ENCODE data around the gene STX8.

DNA sequence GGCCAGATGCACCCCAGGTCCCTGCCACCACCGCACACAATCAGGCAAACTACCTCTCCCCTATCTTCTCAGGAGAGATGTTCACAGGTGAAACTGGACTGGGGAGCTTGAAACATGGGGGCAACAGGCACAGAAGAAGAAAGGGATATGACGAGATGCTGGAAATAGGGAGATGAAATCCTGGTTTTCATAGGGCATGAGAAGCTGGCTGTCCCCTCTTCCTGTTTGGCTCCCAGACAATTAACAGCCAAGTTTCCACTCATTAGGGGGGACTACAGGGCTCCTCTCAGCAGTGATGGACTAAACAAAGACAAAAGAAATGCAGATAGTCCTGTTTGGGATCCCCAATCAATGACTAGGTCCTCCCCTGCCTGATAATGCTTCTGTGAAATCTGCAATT, 288.3 kb downstream of the STX8 start:
- TF ChIP-seq CTCF (IDR thresholded peaks at IDR 0.05) (no peak), POLR2A (IDR thresholded peaks at IDR 0.05) (no peak)

Data from vagina (tissue), 2 donors.